SK-N-MC (cell line): Measurements from ENCODE around the gene EHMT2.

Experiments
- EZH2 ChIP-seq: fragments of 200-600 bp; sonication (generic); IDR thresholded peaks from one replicate; pipeline ENCODE4 v1.6.1; 2017; ENCODE audit warnings: antibody characterized with exemption
- FOXP2 ChIP-seq: optimal IDR thresholded peaks from 2 replicates; pipeline ENCODE3; 2011; ENCODE audit warnings: mild to moderate bottlenecking, moderate library complexity; ENCODE audit not compliant: insufficient read depth; ENCODE audit errors: extremely low read length, control extremely low read depth
- POLR2AphosphoS5 ChIP-seq: IDR thresholded peaks from 2 replicates; pipeline ENCODE4 v1.6.1; 2012; ENCODE audit warnings: mild to moderate bottlenecking, low read depth, low read length, borderline replicate concordance

- TF ChIP-seq EZH2 (no peak), POLR2AphosphoS5 (no peak), FOXP2 (no peak)
These were observed 9.8 kb upstream of the EHMT2 start for GRCh38 chr6:31907158-31907813.
